Measurements from ENCODE around the gene APOD.
"Not testable (repeated sequence)": the region's sequence is repeated elsewhere in the genome, so short reads cannot be mapped to it uniquely, and the experiment has no call there.

Gene APOD

DNA sequence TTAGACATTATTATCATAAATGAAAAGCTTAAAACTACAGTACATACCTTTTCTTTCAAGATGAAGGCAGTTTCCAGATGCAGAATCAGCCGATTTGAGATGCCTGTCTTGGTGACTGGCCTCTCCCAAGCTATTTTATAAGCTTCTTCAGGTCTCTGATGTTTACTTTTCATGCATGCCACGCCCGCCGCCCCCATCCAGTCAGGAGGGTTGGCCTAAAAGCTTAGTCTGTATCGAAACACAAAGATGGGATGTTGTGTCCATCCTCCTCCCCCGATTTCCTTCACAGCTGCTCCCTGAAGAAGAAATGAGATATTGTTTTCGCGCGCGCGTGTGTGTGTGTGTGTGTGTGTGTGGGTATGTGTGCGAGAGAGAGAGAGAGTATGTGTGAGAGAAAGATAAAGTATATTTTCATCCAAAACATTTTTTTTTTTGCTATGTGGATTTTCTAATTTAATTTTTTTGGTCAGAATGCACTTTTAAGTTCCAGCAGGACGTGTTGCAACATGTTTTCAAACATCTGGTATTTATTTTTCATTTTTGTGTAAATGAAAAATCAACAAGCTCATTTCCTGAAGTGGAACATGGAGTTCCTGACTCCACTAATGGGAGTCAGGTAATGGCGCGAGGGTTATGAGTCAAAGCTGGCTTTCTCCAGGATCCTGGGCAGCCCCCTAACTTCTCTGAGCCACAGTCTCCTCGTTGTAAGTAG, at the start of gene APOD:
APOD (minus strand) TSS at position 110 of the 712 bp plus-strand sequence. CDS start 4,479 bp downstream, outside the sequence.
- in situ Hi-C loops (cut with HindIII; ENCODE audit: low sequenced_read_pairs) = no loop called here

- in situ Hi-C loops (cut with HindIII; ENCODE audit: low sequenced_read_pairs) = not testable (repeated sequence)
Measured at GRCh38 chr3:195633351-195633750, 49.6 kb upstream of the APOD start.

GRCh38 chr3:195632501-195633185, 48.9 kb upstream of the APOD start:
- in situ Hi-C loops (cut with HindIII; ENCODE audit: low sequenced_read_pairs) = not testable (repeated sequence)

DNA sequence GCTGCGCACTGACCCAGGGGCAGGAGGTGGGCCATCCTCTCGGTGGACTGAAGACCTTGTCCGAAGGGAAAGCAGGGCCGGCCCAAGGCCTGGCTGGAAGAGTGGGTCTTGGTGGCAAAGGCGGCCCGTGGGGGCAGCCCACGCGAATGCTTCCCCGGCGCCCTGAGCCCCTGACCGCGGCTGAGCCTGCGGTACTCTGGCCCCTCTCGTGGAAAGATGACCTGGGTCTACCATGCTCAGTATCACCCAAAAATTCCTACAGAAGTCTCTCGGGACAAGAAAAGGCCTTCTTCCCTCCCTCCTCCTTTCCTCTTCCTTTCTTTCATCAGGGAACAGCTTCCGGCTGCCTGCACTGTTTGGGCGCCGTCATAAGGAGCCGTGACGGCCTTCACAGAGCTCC, 48.3 kb upstream of the APOD start:
- in situ Hi-C loops (cut with HindIII; ENCODE audit: low sequenced_read_pairs) = not testable (repeated sequence)

GRCh38 chr3:195630938-195631495, 47.3 kb upstream of the APOD start:
- in situ Hi-C loops (cut with HindIII; ENCODE audit: low sequenced_read_pairs) = not testable (repeated sequence)

DNA sequence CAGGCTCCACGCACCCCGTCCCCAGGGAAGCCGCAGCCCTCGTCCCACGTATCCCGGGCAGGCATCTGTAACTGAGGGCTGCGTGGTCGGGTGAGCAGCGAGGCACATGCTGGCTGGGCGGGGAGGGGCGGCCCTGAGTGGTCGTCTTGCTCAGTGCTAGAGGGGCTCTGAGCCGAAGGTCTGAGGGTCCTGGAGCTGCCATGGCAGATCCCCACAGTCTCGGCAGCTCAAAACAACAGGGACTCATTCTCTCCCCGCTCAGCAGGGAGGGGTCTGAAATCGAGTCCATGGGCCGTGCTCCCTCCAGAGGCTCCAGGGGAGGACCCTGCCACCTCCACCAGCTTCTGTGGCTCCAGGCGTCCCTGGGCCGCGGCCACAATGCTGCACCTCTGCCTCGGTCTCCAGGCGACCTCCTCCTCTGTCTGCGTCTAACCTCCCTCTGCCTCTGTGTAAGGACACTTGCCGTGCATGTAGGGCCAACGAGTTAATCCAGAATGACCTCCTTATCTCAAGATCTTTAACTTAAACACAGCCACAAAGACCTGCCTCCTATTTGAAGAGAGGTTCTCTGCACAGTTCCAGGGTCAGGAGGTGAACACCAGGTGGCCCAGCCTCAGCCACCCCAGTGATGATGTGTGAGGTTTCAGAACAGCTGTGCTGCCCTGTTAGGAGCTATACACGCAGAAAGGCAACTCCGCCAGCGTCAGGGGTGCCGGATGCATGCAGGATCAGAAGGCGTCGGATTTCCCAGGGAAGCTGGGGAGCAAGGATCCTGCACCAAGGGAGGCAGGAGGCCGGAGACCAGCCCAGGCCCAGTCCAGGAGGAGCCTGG, 46.6 kb upstream of the APOD start:
- in situ Hi-C loops (cut with HindIII; ENCODE audit: low sequenced_read_pairs) = not testable (repeated sequence)

- in situ Hi-C loops (cut with HindIII; ENCODE audit: low sequenced_read_pairs) = not testable (repeated sequence)
Measured at GRCh38 chr3:195629682-195630081, 45.9 kb upstream of the APOD start.

- in situ Hi-C loops (cut with HindIII; ENCODE audit: low sequenced_read_pairs) = not testable (repeated sequence)
Measured at GRCh38 chr3:195628386-195628920, 44.7 kb upstream of the APOD start.

DNA sequence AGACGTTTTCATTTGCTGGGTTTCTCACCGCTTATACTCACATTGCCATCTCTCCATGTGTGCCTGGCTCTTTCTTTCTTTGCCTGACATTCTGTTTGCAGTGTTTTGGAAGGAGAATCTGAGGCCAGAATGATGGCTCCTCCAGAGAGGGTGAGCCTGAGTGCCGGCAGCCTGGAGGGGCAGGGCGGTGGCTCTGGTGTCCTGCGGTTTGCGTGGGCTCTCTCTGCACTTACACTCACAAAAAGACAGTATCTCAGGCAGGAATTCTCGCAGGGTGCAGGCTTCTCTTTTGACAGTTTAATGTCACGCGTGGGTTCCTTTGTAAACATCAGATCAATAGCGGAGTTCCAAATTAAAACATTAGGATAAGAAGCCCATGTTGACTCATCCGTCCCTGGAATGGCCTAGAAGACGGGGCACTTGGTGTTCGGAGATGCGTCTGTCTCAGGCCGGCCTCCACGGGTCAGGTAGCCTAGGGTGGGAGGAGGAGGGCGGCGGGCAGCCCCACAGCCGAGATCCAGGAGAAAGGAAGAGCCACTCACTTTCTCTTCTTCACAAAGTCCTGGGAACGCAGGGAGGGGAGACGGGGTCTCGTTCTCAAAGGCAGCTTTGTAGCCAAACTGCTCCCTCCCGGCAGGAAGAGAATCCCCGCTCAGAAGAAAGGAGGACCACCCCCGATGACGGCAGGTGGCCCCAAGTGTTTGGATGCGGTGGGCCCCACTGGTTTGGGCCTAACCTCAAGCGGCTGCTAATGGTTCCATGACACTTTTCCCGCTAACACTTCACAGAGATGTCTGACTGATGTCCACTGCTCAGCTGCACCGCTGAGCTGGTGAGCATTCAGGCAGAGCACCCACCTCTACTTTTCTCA, 44.0 kb upstream of the APOD start:
- in situ Hi-C loops (cut with HindIII; ENCODE audit: low sequenced_read_pairs) = not testable (repeated sequence)

GRCh38 chr3:195624603-195625560, 41.1 kb upstream of the APOD start:
- in situ Hi-C loops (cut with HindIII; ENCODE audit: low sequenced_read_pairs) = not testable (repeated sequence)

GRCh38 chr3:195624171-195624570, 40.4 kb upstream of the APOD start:
- in situ Hi-C loops (cut with HindIII; ENCODE audit: low sequenced_read_pairs) = not testable (repeated sequence)

DNA sequence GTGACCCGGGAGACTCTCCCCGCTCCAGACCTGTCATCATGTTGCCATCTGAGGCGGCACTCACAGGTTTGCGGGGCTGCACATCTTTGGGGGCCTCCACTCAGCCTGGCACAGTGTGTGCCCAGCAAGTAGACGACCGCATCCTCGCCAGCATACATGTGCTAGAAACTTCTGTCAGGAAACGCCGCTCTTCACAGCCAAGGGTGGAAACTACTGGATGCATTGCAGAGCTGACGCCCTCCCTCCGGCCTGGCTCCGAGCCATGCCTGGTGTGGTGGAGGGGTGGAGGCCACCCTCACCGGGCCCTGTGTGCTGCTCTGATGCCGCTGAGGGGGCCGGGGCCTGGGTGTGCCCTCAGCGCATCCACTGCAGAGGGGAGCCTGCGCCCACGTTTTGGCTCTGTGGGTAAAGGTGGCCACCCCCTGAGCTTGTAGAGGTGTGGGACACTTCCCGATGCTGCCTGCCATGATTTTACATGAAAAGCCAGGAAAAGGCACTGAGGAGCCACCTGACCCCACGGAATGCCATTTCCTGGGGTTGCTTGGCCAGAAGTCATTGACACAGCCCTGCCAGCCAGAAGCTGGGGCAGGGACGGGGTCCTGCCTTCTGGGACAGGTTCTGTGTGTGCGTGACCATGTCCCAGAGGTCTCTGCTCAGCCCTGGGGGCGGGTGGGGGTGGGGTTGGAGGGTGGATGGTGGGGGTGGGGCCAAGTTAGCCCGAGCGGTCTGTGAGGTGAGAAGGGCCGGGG, 39.7 kb upstream of the APOD start:
- in situ Hi-C loops (cut with HindIII; ENCODE audit: low sequenced_read_pairs) = not testable (repeated sequence)

GRCh38 chr3:195622523-195623170, 38.9 kb upstream of the APOD start:
- in situ Hi-C loops (cut with HindIII; ENCODE audit: low sequenced_read_pairs) = not testable (repeated sequence)

DNA sequence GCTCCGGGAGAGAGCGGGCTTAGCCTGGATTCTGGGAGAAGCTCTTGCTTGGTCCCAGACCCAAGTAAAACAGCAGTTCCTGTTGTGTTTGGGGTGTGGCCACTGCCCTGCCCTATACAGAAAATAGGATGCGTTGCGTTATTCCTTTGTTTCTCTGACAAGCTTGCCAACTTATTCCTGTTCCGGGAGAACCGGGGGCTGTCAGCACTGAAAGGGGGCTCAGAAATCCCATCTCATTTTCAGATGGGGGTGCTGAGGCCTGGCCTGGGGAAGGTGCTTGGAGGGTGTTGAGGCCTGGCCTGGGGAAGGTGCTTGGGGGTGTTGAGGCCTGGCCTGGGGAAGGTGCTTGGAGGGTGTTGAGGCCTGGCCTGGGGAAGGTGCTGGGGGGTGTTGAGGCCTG, 38.3 kb upstream of the APOD start:
- in situ Hi-C loops (cut with HindIII; ENCODE audit: low sequenced_read_pairs) = not testable (repeated sequence)

- in situ Hi-C loops (cut with HindIII; ENCODE audit: low sequenced_read_pairs) = not testable (repeated sequence)
Measured at GRCh38 chr3:195621095-195621494, 37.4 kb upstream of the APOD start.

GRCh38 chr3:195620476-195620875, 36.7 kb upstream of the APOD start:
- in situ Hi-C loops (cut with HindIII; ENCODE audit: low sequenced_read_pairs) = not testable (repeated sequence)

DNA sequence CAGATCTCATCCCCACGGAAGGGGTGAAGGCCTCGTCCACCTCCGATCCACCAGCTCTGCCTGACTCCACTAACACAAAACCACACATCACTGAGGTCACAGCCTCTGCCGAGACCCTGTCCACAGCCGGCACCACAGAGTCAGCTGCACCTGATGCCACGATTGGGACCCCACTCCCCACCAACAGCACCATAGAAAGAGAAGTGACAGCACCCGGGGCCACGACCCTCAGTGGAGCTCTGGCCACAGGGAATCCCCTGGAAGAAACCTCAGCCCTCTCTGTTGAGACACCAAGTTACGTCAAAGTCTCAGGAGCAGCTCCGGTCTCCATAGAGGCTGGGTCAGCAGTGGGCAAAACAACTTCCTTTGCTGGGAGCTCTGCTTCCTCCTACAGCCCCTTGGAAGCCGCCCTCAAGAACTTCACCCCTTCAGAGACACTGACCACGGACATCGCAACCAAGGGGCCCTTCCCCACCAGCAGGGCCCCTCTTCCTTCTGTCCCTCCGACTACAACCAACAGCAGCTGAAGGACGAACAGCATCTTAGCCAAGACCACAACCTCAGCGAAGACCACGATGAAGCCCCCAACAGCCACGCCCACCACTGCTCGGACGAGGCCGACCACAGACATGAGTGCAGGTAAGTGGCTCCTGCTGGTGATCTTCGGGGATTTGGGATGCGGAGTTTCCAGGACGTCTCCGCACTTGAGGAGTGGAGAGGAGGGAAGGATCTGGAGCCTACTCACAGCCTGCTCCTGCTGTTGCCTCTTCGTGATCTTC, 36.0 kb upstream of the APOD start:
- in situ Hi-C loops (cut with HindIII; ENCODE audit: low sequenced_read_pairs) = not testable (repeated sequence)
